ENCODE data around the gene LMAN2.
"Not testable (repeated sequence)": the region's sequence is repeated elsewhere in the genome, so short reads cannot be mapped to it uniquely, and the experiment has no call there.

The LMAN2 gene

GRCh38 chr5:177378884-177379883, 27.7 kb upstream of the LMAN2 start:
- no peak for DNase-seq

- no peak for DNase-seq
Measured at GRCh38 chr5:177377851-177378776, 26.6 kb upstream of the LMAN2 start.

DNA sequence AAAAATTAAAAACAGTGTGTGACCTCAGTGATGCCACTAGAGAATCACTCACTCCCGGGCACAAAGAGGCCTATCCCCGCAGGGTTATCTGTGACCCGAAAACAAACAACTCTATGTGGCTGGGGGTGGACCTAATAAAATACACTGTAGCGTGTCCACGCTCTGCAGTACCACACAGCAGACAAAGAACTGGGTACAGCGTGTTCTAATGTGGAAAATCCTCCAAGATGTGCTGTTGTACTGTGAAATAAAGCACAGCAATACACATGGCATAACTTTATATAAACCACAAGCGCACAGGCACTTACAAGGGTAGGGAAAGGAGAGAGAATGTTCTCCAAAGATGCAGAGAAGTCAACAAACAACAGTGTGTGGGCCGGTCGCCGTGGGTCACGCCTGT, 24.6 kb upstream of the LMAN2 start:
- no peak for DNase-seq

- not testable (repeated sequence) for DNase-seq
Measured at GRCh38 chr5:177375516-177375915, 24.0 kb upstream of the LMAN2 start.

GRCh38 chr5:177374211-177374610, 22.7 kb upstream of the LMAN2 start:
- no peak for DNase-seq

DNA sequence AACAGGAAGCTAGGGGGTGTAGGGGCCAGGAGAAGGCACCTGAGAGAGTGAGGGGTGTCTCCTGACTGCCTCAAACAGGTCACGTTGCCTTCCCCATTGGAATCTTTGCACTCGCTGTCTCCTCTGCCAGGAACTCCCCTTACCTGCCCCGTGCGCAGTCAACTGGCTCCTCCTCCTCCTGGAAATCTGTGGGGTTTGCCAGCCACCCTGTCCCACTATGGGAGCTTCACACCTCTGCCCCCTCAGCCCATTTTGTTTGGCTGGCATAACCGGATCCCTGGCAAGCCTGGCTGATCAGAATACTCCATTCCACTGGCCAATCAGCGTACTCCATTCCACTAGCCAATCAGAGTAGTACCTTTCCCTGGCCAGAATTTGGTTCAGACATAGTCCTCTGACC, 22.3 kb upstream of the LMAN2 start:
- no peak for DNase-seq

DNA sequence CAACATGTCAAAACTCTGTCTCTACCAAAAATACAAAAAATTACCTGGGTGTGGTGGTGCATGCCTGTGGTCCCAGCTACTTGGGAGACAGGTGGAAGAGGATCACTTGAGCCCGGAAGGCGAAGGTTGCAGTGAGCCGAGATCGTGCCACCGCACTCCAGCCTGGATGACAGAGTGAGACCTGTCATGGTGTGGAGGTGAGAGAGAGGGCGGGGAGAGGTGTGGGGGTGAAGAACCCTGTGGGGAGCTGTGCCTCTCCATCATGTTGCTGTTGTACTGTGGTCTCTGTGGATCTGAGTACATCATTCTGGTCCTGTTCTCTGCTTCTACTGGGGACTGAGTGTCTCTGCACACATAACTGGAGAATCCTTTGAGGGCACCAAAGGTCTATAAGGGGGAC, 21.4 kb upstream of the LMAN2 start:
- no peak for DNase-seq

GRCh38 chr5:177372034-177372896, 20.8 kb upstream of the LMAN2 start:
- no peak for DNase-seq

DNA sequence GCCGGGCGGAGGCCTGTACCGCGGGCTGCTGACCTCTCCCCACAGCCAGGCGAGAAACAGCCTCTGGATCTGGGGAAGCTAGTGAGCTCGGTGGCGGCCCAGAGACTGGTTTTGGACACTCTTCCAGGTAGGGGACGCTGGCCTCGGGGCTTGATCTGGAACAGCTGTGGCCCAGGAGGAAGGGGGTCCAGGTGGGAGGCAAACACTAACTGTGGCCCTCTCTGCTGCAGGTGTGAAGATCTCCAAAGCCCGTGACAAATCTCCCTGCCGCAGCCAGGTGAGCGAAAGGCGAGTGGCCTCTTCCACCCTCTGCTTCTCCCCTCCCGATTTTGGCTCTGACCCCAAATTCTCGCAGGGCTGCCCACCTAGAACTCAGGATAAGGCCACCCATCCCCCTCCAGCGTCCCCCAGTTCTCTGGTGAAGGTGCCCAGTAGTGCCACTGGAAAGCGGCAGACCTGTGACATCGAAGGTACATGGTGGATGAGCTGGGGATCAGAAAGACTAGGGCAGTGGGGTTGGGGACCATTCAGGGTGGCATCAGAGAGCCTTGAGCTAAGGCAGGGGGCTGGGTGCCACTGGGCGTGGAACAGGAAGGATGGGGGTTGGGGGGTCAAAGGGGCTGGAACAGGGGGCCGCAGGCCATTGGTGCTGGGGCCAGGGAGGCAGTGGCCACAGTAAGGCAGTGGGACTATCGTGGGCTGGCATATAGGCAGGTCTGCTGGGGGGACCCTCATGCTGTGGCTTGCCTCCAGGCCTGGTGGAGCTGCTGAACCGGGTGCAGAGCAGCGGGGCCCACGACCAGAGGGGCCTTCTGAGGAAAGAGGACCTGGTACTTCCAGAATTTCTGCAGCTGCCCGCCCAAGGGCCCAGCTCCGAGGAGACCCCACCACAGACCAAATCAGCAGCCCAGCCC, 19.9 kb upstream of the LMAN2 start:
- DNase-seq = no peak

GRCh38 chr5:177370488-177371119, 19.1 kb upstream of the LMAN2 start:
- peak; percentile 63 for DNase-seq

- DNase-seq = no peak
Measured at GRCh38 chr5:177369645-177370440, 18.4 kb upstream of the LMAN2 start.

DNA sequence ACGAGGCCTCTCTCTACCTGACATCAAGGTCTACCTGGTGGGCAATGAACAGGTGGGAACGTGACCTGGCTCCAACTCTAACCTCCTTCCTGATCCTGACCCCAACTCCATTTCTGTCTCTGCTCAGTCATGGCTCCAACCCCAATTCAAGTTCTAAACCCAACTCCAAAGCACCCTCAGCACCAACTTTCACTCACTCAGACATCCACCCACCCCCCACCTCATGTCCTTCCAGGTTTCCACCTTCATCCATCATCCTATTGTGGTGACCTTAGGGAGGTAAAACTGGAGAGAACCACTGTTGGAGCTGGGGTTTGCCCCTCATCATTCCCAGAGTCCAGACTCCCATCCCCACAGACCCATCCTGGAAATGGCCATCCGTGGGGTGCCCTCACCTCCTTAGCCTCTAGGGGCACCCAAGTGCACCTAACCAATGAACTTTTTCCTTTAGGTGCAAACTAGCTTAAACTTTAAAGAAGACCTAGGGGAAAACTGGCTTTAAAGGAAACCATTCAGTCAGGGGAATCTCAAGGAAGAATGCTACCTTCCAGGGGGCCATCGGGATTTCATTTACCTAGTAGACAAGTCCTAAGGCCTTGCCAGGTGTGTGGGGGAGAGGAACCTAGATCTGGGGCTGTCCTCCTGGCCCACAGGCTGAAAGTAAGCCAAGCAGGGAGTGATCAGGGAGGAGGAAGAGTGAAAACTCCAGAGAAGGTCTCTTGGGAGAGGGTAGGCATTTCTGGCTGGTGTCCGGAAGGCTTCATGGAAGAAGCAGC, 17.6 kb upstream of the LMAN2 start:
- no peak for DNase-seq

DNA sequence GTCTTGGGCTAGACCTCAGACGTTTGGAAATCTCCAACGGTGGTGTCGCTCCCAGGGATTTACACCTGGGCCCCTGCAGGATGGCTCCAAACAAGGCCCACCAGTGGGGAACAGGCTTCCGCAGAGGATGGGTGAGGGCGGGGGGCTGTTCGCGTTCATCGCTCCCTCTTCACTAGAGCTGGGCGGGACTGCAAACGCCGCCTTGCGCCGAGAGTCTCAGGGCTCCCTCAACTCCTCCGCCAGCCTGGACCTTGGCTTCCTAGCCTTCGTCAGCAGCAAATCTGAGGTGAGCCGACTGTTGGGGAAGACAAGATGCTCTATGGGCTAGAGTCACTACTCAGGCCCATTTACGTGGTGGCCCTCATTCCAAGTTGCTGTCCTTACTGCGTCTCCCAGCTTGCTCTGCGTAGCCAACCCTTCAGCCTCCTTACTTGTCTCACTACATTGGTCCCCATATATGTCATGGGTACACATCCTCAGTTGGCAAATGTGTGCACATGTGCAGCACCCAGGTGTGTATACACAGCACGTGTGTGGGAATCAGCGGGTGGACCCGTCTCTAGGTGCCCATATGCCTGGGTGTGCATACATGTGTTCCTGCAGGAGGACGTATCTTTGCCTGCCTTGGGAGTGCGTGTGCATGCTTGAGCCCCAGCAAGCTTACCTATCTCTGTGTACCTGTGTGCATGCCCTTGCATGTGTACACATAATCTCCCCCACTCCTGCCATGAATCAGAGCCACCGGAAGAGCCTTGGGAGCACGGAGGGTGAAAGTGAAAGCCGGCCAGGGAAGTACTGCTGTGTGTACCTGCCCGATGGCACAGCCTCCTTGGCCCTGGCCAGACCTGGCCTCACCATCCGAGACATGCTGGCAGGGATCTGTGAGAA, 16.8 kb upstream of the LMAN2 start:
- no peak for DNase-seq

- DNase-seq = no peak
Measured at GRCh38 chr5:177367323-177367848, 15.9 kb upstream of the LMAN2 start.

DNA sequence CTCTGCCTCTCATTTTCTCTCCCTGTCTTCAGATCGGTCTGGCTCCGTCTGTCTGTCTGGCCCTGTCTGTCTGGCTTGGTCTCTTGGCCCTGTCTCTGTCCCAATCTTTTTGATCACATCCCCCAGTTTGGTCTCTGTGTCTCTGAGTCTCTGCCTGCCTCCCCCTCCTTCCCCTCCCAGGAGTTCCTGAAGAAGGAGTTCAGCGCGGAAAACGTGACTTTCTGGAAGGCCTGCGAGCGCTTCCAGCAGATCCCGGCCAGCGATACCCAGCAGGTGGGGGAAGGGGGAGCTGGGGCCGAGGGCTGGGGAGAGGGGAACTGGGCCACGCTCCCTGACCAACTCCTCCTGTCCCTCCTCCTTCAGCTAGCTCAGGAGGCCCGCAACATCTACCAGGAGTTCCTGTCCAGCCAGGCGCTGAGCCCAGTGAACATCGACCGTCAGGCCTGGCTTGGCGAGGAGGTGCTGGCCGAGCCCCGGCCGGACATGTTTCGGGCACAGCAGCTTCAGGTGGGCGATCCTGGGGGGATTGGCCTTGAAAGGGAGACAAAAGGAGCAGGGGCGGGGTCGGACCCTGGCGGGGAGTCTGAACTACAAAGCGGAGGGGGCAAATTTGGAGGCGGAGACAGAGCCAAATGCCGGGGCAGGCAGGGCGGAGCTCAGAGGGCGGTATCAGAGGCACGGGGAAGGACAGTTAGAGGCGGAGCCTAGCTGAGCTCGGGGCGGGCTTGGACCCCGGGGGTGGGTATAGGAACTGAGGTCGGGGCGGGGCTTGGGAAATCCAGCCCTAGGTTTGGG, 15.3 kb upstream of the LMAN2 start:
- DNase-seq = no peak

DNA sequence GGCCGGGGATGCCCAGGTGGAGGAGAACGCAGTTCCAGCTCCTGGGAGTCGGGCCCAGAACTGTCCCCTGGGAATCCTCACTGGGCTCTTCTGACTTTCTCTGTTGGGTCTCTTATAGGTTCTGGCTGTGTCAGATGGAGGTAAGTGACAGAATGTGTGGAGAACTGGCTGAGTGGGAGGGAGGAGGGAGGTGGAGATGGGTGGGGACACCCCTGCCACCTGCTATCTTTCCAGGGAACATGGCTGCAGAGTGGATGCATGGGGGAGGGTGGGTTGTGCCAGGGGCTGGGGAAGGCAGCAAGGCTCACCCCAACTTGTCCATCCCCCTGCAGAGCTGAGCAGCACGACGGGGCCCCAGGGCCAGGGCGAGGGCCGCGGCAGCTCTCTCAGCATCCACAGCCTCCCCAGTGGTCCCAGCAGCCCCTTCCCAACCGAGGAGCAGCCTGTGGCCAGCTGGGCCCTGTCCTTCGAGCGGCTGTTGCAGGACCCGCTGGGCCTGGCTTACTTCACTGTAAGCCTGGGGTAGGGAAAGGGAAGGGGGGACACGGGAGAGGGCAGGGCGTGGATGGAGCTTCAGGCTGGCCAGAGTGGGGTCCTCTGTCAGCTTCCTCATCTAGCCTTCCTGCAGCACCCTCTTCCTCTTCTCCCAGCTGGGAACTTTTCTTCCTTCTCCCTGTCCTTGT, 14.5 kb upstream of the LMAN2 start:
- no peak for DNase-seq
